ENCODE data around the gene GLRX3. TPM values are rescaled to one million over a fixed set of nuclear protein-coding genes. Genes with fewer than 3 reads are reported as not detected.

GLRX3 gene
- total and polyA plus RNA-seq, 2 experiments from 2014 or later, result 141 to 201 TPM

GRCh38 chr10:130137090-130137448, 878 bp downstream of the GLRX3 start:
- H3K27ac ChIP-seq (ENCODE audit: low read depth), result no peak overlapping the region
- H3K27me3 ChIP-seq (ENCODE audit: insufficient read depth), result no peaks in the 10 kb centered on the region

More at GRCh38 chr10:130137090-130137448, 878 bp downstream of the GLRX3 start:
- Histone ChIP-seq H3K4me3 (peak overlapping the region; percentile 85), H3K4me1 (ENCODE audit: insufficient read depth) (peaks cover 19% of the 10 kb centered on the region; the same call in 1 of the 2 replicates), H3K36me3 (ENCODE audit: insufficient read depth) (no peaks in the 10 kb centered on the region; the same call in 1 of the 2 replicates), H3K4me2 (peak overlapping the region; percentile 97), H3F3A (replicated peaks; ENCODE audit: low read depth) (no peaks in the 10 kb centered on the region), H2AFZ (no peak overlapping the region), H4K20me1 (replicated peaks; ENCODE audit: insufficient read depth) (peaks cover 45% of the 10 kb centered on the region), H3K9me2 (ENCODE audit: insufficient read depth) (no peaks in the 10 kb centered on the region), H3K79me2 (replicated peaks; ENCODE audit: insufficient read depth) (peaks cover 58% of the 10 kb centered on the region)
- peaks cover 4% of the 10 kb centered on the region for H3K27me3 Mint-ChIP-seq (ENCODE audit: insufficient read depth, low read depth, poor library complexity)
- H3K27ac Mint-ChIP-seq, result peak overlapping the region; percentile 91
- peaks cover 26% of the 10 kb centered on the region for H3K4me1 Mint-ChIP-seq
- TF ChIP-seq EZH2phosphoT487 (IDR thresholded peaks at IDR 0.05; ENCODE audit: unreplicated experiment) (no peak), ZNF462 (CRISPR knock-in tag; IDR thresholded peaks at IDR 0.05) (no peak), POLR2AphosphoS5 (IDR thresholded peaks at IDR 0.05; ENCODE audit: low read depth) (no peak), NANOG (IDR thresholded peaks at IDR 0.05; ENCODE audit: borderline replicate concordance) (no peak), ZNF114 (CRISPR knock-in tag; IDR thresholded peaks at IDR 0.05) (no peak), ZNF331 (CRISPR knock-in tag; IDR thresholded peaks at IDR 0.05; ENCODE audit: low read depth) (no peak), REST (IDR thresholded peaks at IDR 0.05; ENCODE audit: unreplicated experiment) (no peak), CTCF (conservative IDR thresholded peaks at IDR 0.05; ENCODE audit: low read depth in 2 of 2) (no peak), ETS1 (IDR thresholded peaks at IDR 0.05) (no peak), CREB1 (CRISPR knock-in tag; IDR thresholded peaks at IDR 0.05; ENCODE audit: low read depth) (no peak), JUNB (IDR thresholded peaks at IDR 0.05; ENCODE audit: unreplicated experiment) (no peak), STAT1 (IDR thresholded peaks at IDR 0.05; ENCODE audit: unreplicated experiment) (no peak), EZH2 (IDR thresholded peaks at IDR 0.05; ENCODE audit: low read depth, unreplicated experiment) (no peak)
- H3K36me3 Mint-ChIP-seq (ENCODE audit: low read depth), result peaks cover 14% of the 10 kb centered on the region
- no peaks in the 10 kb centered on the region for H3K9me3 Mint-ChIP-seq
- DNase-seq (ENCODE audit: low spot score) (no peak), ATAC-seq (no peak)
- peak overlapping the region; percentile 88 for H3K4me3 Mint-ChIP-seq
